Raji (cell line): ENCODE results near the gene FCRL6.

Experiments
- POLR2A ChIP-seq: IDR thresholded peaks from 2 replicates; pipeline ENCODE4 v1.6.1; 2011; ENCODE audit warnings: low read depth, low read length, control low read depth; ENCODE audit not compliant: insufficient read depth

The FCRL6 gene

DNA sequence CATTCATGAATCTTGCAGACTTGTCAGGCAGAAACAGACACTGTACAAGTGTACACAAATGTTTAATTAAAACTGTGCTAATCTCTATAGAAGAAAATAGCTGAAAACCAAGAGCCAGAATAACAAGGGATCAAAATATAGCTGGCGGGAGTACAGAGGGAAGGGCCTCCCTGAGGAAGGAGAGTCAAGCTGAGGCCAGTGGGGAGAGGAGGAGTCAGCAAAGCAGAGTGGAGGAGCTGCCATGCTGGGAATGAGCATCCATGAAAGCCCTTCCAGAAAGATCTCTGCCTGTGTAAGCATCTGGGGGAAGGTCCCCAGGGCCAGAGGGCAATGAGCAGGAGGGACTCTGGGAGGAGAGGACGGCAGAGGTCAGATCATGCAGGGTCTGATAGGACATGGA lies 39.6 kb downstream of the FCRL6 start:
- TF ChIP-seq POLR2A: no peak

GRCh38 chr1:159843459-159843858 lies 41.3 kb downstream of the FCRL6 start:
- TF ChIP-seq POLR2A: no peak

- TF ChIP-seq POLR2A: no peak
Observed at GRCh38 chr1:159845751-159846629, 43.8 kb downstream of the FCRL6 start.

GRCh38 chr1:159847231-159847630 lies 45.1 kb downstream of the FCRL6 start:
- no peak for TF ChIP-seq POLR2A

DNA sequence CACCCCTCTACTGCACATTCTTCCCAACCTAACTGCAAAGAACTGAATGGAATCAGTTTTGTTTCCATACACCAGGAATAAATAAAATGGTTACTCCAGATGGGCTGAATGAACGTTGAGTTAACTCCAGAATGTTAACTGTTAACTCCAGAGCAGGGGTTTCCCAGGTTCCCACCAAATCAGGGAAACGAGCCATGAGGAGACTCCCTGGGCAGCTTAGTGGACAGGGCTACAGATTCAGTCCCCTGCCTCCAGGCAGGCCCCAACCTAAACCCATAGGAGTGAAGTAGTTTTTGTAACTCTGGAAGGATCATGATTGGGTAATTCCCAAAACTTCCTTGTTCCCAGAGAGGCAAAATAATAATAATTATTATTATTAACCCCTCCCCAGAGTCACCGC lies 46.2 kb downstream of the FCRL6 start:
- no peak for TF ChIP-seq POLR2A

GRCh38 chr1:159849626-159850366 lies 47.6 kb downstream of the FCRL6 start:
- TF ChIP-seq POLR2A: no peak

GRCh38 chr1:159851407-159851806 lies 49.2 kb downstream of the FCRL6 start:
- no peak for TF ChIP-seq POLR2A

DNA sequence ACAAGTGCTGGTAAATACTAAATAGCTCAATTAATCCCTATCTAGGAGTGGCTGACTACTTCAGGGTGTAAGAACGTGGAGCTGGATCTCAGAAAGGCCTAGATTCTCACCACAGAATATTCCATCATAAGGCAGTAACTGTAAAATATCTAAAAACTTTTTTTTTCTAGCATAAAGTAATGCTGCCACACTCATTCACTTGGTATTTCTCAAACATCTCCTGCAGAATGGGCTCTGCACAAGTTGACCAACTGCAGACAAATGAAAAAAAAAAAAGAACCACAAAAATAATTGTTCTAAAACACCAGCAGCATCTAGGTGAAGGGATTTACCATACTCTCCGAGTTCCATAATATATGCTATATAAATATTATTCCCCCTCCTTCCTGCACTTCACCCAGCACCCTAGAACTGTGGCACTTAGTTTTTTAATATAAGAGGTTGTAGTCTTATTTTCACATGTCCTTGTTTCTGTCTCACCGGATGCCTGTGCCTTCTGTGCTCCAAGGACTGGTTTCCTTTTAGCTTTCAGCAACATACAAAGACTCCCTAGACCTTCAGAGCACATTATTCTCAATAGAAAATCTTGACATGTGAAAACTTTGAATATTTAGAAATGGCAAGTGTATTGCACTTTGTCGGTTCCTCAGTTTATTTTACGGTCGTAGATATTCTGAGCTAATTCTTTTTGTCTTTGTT lies 51.4 kb downstream of the FCRL6 start:
- no peak for TF ChIP-seq POLR2A

DNA sequence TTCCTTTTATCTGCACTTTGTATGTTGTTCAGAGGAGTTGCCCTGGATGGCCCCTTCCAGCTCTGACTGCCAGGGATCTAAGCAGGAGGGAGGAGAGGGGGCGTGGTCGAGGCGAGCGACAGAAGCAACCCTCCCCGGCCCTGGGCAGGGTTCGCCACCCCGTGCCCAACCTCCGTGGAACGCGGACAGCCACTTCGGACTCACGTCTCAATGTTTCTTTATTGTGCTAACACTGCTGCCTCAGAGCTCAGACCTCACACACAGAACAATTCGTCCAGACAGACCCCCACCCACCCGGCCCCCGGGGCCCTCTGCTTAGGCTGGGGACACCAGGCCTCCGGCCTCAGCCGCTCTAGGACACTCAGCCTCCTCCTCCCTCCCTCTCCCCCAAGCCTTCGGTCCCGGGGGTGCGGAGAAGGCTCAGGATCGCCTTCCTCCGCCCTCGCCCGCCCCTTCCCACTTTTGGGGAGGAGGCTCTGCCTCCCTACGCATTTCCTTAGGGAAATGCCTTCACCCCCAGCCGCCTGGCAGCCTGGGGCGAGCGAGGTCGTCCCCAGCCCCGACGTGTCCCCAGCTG lies 52.0 kb downstream of the FCRL6 start:
- TF ChIP-seq POLR2A: no peak

DNA sequence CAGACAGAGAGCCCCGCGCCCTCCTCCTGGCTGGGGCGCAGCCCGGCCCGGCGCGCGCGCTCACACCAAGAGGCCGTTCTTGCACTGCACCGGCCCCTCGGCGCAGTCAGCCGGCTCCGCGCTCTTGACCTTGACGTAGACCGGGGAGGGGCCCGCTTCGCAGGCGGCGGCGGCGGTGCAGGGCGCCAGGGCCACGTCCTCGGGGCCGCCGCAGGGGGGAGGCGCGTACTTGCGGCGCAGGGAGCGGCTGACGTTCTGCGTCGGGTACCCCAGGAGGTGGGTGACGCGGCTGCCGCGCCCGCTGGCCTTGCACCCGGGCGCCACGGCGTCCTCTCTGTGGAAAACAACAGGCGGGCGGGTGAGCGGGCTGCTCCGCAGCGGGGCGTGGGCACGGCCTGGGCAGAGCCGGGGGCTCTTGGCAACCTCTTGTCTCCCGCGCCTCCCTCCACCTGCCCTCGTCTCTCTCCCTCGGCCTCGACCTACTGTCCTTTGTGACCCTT lies 52.6 kb downstream of the FCRL6 start:
- no peak for TF ChIP-seq POLR2A

GRCh38 chr1:159855709-159856108 lies 53.5 kb downstream of the FCRL6 start:
- no peak for TF ChIP-seq POLR2A

GRCh38 chr1:159856576-159856975 lies 54.4 kb downstream of the FCRL6 start:
- TF ChIP-seq POLR2A: no peak

- no peak for TF ChIP-seq POLR2A
Observed at GRCh38 chr1:159857889-159858288, 55.7 kb downstream of the FCRL6 start.

- TF ChIP-seq POLR2A: no peak
Observed at GRCh38 chr1:159859767-159860322, 57.7 kb downstream of the FCRL6 start.

DNA sequence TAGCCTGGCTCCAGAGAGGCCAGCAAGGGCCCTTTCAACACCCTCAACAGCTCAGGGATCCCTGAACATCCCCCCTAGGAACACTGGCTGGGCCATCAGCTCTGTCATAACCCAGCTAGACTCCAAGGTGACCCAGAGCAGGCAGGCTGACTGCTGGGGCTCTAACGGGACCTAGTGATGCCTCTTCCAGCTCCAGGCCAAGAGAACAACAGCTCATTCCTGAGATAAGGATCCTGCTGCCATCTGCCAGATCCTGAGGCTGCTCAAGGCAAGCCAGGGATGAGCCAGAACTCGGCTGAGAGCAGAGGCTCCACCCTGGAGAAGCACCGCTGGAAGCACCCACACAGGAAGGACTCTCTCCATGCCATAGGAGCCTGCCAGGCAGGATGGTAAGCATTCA lies 58.3 kb downstream of the FCRL6 start:
- no peak for TF ChIP-seq POLR2A
